Measurements from ENCODE around the gene SLC5A9.

Gene SLC5A9

GRCh38 chr1:48222501-48223242, at the start of gene SLC5A9:
Gene SLC5A9, plus strand, starts transcription at chr1:48222716. Its CDS starts 21 bp downstream, at chr1:48222737.
- DNase-seq (ENCODE audit: low read depth), result no peak
- no peak within 1 kb of the TSS for H3K4me3 ChIP-seq (ENCODE audit: low read depth, low read length)

- H3K4me3 ChIP-seq (ENCODE audit: low read depth, low read length), result no peak overlapping the region
- no peak for DNase-seq (ENCODE audit: low read depth)
These were observed 47.4 kb upstream of the SLC5A9 start for GRCh38 chr1:48175116-48175515.

- no peak overlapping the region for H3K4me3 ChIP-seq (ENCODE audit: low read depth, low read length)
- no peak for DNase-seq (ENCODE audit: low read depth)
These were observed 45.3 kb upstream of the SLC5A9 start for GRCh38 chr1:48177257-48177656.

- H3K4me3 ChIP-seq (ENCODE audit: low read depth, low read length), result no peak overlapping the region
- no peak for DNase-seq (ENCODE audit: low read depth)
These were observed 40.7 kb upstream of the SLC5A9 start for GRCh38 chr1:48181669-48182367.

- DNase-seq (ENCODE audit: low read depth), result no peak
- no peak overlapping the region for H3K4me3 ChIP-seq (ENCODE audit: low read depth, low read length)
These were observed 40.1 kb upstream of the SLC5A9 start for GRCh38 chr1:48182439-48182838.

- no peak overlapping the region for H3K4me3 ChIP-seq (ENCODE audit: low read depth, low read length)
- DNase-seq (ENCODE audit: low read depth), result no peak
These were observed 36.1 kb upstream of the SLC5A9 start for GRCh38 chr1:48186306-48186839.

GRCh38 chr1:48187969-48188563, 34.5 kb upstream of the SLC5A9 start:
- DNase-seq (ENCODE audit: low read depth), result no peak

GRCh38 chr1:48190881-48191280, 31.6 kb upstream of the SLC5A9 start:
- no peak for DNase-seq (ENCODE audit: low read depth)

More at GRCh38 chr1:48187969-48188563, 34.5 kb upstream of the SLC5A9 start:
- no peak overlapping the region for H3K4me3 ChIP-seq (ENCODE audit: low read depth, low read length)

GRCh38 chr1:48194801-48195200, 27.7 kb upstream of the SLC5A9 start:
- DNase-seq (ENCODE audit: low read depth), result no peak
- H3K4me3 ChIP-seq (ENCODE audit: low read depth, low read length), result no peak overlapping the region

More at GRCh38 chr1:48190881-48191280, 31.6 kb upstream of the SLC5A9 start:
- no peak overlapping the region for H3K4me3 ChIP-seq (ENCODE audit: low read depth, low read length)

GRCh38 chr1:48196237-48196636, 26.3 kb upstream of the SLC5A9 start:
- H3K4me3 ChIP-seq (ENCODE audit: low read depth, low read length), result no peak overlapping the region
- DNase-seq (ENCODE audit: low read depth), result no peak

- no peak overlapping the region for H3K4me3 ChIP-seq (ENCODE audit: low read depth, low read length)
These were observed 23.5 kb upstream of the SLC5A9 start for GRCh38 chr1:48198970-48199369.

GRCh38 chr1:48200166-48200900, 22.2 kb upstream of the SLC5A9 start:
- no peak overlapping the region for H3K4me3 ChIP-seq (ENCODE audit: low read depth, low read length)
- peak; percentile 27 for DNase-seq (ENCODE audit: low read depth)

More at GRCh38 chr1:48198970-48199369, 23.5 kb upstream of the SLC5A9 start:
- no peak for DNase-seq (ENCODE audit: low read depth)

- no peak overlapping the region for H3K4me3 ChIP-seq (ENCODE audit: low read depth, low read length)
- DNase-seq (ENCODE audit: low read depth), result peak; percentile 92
These were observed 20.3 kb upstream of the SLC5A9 start for GRCh38 chr1:48202030-48202752.

GRCh38 chr1:48203287-48203900, 19.1 kb upstream of the SLC5A9 start:
- no peak overlapping the region for H3K4me3 ChIP-seq (ENCODE audit: low read depth, low read length)
- no peak for DNase-seq (ENCODE audit: low read depth)

GRCh38 chr1:48205522-48205921, 17.0 kb upstream of the SLC5A9 start:
- H3K4me3 ChIP-seq (ENCODE audit: low read depth, low read length), result no peak overlapping the region
- DNase-seq (ENCODE audit: low read depth), result no peak

GRCh38 chr1:48206371-48206770, 16.1 kb upstream of the SLC5A9 start:
- H3K4me3 ChIP-seq (ENCODE audit: low read depth, low read length), result no peak overlapping the region
- DNase-seq (ENCODE audit: low read depth), result no peak

- DNase-seq (ENCODE audit: low read depth), result no peak
- no peak overlapping the region for H3K4me3 ChIP-seq (ENCODE audit: low read depth, low read length)
These were observed 15.4 kb upstream of the SLC5A9 start for GRCh38 chr1:48207131-48207530.

GRCh38 chr1:48207536-48208075, 14.9 kb upstream of the SLC5A9 start:
- DNase-seq (ENCODE audit: low read depth), result no peak
- H3K4me3 ChIP-seq (ENCODE audit: low read depth, low read length), result no peak overlapping the region
